ENCODE results near the gene ZNF816.
"Not testable (repeated sequence)": the region's sequence is repeated elsewhere in the genome, so short reads cannot be mapped to it uniquely, and the experiment has no call there.

ZNF816 gene

DNA sequence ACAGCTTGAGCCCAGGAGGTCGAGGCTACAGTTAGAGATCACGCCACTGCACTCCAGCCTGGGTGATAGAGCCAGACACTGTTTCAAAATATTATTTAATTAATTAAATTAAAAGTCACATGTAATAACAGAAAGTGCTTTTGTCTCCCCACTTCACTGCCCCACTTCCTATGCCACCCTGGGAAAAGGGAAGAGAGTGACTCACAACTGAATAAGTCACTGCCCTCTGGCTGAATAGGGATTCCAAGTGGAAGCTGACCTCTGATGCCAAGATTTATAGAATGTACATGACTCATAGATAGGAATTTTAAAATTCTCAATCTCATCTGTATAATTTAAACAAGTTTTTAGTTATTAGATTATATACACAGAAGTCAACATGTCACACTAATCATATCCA lies 28.8 kb upstream of the ZNF816 start:
- ChIA-PET CTCF (no interaction called here), POLR2A (no interaction called here)
- TF ChIP-seq ZNF384 (IDR thresholded peaks at IDR 0.05) = no peak
- no peak for TF ChIP-seq L3MBTL2 (conservative IDR thresholded peaks at IDR 0.05)
- no peak for DNase-seq (ENCODE audit: extremely low spot score)

DNA sequence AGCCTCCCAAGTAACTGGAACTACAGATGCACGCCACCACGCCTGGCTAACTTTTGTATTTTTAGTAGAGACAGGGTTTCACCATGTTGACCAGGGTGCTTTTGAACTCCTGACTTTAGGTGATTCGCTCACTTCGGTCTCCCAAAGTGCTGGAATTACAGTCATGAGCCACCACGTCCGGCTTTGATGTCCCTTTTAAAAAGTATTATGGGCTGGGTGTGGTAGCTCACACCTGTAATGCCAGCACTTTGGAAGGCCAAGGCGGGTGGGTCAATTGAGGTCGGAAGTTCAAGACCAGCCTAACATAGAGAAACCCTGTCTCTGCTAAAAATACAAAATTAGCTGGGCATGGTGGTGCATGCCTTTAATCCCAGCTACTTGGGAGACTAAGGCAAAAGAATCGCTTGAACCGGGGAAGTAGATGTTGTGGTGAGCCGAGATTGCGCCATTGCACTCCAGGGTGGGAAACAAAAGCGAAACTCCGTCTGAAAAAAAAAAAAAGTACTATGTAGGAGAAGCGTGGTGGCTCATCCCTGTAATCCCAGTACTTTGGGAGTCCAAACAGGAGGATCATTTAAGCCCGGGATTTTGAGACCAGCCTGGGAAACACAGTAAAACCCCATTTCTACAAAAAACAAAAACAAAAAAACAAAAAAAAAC lies 28.2 kb upstream of the ZNF816 start:
- ChIA-PET CTCF (no interaction called here), POLR2A (no interaction called here)
- no peak for DNase-seq (ENCODE audit: extremely low spot score)
- TF ChIP-seq HDGF (IDR thresholded peaks at IDR 0.05; ENCODE audit: borderline replicate concordance) (no peak), SUZ12 (IDR thresholded peaks at IDR 0.05) (no peak), LEF1 (IDR thresholded peaks at IDR 0.05; ENCODE audit: borderline replicate concordance) (no peak), FOXM1 (IDR thresholded peaks at IDR 0.05; ENCODE audit: borderline replicate concordance) (no peak), FOXK2 (IDR thresholded peaks at IDR 0.05) (no peak)
- TF ChIP-seq, protein P1, sequence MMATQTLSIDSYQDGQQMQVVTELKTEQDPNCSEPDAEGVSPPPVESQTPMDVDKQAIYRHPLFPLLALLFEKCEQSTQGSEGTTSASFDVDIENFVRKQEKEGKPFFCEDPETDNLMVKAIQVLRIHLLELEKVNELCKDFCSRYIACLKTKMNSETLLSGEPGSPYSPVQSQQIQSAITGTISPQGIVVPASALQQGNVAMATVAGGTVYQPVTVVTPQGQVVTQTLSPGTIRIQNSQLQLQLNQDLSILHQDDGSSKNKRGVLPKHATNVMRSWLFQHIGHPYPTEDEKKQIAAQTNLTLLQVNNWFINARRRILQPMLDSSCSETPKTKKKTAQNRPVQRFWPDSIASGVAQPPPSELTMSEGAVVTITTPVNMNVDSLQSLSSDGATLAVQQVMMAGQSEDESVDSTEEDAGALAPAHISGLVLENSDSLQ (IDR thresholded peaks at IDR 0.05) = no peak

DNA sequence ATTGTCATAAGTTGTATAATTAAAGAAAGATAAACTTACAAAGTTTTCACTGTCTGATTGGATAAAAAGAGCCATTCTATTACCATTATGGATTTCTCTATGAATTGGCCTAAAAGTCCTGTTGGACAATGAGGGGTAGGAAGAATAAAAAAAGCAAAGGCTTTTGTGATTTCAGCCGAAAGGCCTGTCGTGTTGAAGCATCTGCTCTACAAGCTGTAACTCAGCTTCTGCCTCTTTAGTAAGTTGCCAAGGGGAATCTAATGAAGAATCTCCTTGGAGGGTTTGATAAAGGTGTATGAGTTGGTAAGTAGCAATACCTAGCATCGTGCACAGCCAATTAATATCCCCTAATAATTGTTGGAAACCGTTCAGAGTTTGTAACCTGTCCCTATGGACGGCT lies 25.8 kb upstream of the ZNF816 start:
- ChIA-PET POLR2A (no interaction called here), CTCF (no interaction called here)
- no peak for DNase-seq (ENCODE audit: extremely low spot score)
- no peak for TF ChIP-seq TARDBP (IDR thresholded peaks at IDR 0.05)
- no peak for TF ChIP-seq LEF1 (IDR thresholded peaks at IDR 0.05; ENCODE audit: borderline replicate concordance)
- no peak for TF ChIP-seq L3MBTL2 (conservative IDR thresholded peaks at IDR 0.05)
- no peak for TF ChIP-seq NFRKB (IDR thresholded peaks at IDR 0.05)
- no peak for TF ChIP-seq ARNT (IDR thresholded peaks at IDR 0.05)
- TF ChIP-seq FOXK2 (IDR thresholded peaks at IDR 0.05) = no peak
- TF ChIP-seq FOXA1 (IDR thresholded peaks at IDR 0.05) = no peak
- TF ChIP-seq SUZ12 (IDR thresholded peaks at IDR 0.05) = no peak
- TF ChIP-seq SP1 (IDR thresholded peaks at IDR 0.05) = no peak
- no peak for TF ChIP-seq HDGF (IDR thresholded peaks at IDR 0.05; ENCODE audit: borderline replicate concordance)
- TF ChIP-seq ELF4 (IDR thresholded peaks at IDR 0.05) = no peak
- no peak for TF ChIP-seq ZNF384 (IDR thresholded peaks at IDR 0.05)
- TF ChIP-seq, protein P1 (IDR thresholded peaks at IDR 0.05) = no peak
- no peak for TF ChIP-seq CTBP1 (IDR thresholded peaks at IDR 0.05; ENCODE audit: borderline replicate concordance)
- no peak for TF ChIP-seq FOXM1 (IDR thresholded peaks at IDR 0.05; ENCODE audit: borderline replicate concordance)
- no peak for TF ChIP-seq BHLHE40 (IDR thresholded peaks at IDR 0.05; ENCODE audit: borderline replicate concordance)

DNA sequence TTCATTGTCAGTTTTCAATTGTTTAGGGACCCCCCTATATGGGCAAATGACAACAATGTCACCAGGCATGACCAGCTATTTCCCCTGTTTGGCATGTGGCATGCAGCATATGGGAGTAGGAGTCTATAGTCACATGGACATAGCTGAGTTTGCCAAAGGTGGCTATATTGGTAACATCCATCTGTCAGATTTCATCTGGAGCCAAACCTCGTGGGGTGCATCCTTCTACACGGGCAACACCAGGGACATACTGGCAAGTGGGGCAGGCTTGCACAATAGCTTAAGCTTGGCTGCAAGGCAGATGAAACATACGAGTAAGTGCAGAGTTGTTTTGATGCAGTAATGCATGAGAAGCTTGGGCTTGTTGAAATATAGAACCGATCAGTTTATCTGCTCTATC lies 24.5 kb upstream of the ZNF816 start:
- CTCF ChIA-PET = no interaction called here
- POLR2A ChIA-PET = no interaction called here
- DNase-seq (ENCODE audit: extremely low spot score) = no peak
- TF ChIP-seq FOXA1 (IDR thresholded peaks at IDR 0.05) = no peak
- no peak for TF ChIP-seq ARNT (IDR thresholded peaks at IDR 0.05)
- no peak for TF ChIP-seq ELF4 (IDR thresholded peaks at IDR 0.05)
- TF ChIP-seq FOXK2 (IDR thresholded peaks at IDR 0.05) = no peak
- TF ChIP-seq SUZ12 (IDR thresholded peaks at IDR 0.05) = no peak
- no peak for TF ChIP-seq NFRKB (IDR thresholded peaks at IDR 0.05)
- no peak for TF ChIP-seq ZNF384 (IDR thresholded peaks at IDR 0.05)

DNA sequence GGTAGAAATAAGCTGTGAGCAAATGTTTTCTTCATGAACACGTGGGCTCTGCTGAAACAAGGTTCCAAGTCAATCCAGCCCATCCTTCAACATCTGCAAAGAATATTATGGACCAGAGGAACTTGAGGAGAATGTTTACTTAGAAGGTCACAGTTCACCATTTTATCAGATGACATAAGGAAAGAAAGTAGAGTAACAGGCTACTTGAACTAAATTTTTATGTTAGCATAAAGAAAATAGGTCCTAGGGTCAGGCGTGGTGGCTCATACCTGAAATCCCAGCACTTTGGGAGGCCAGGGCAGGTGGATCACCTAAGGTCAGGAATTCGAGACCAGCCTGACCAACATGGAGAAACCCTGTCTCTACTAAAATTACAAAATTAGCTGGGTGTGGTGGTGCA lies 20.5 kb upstream of the ZNF816 start:
- CTCF ChIA-PET; DNase-seq (ENCODE audit: extremely low spot score); POLR2A ChIA-PET: not testable (repeated sequence)

DNA sequence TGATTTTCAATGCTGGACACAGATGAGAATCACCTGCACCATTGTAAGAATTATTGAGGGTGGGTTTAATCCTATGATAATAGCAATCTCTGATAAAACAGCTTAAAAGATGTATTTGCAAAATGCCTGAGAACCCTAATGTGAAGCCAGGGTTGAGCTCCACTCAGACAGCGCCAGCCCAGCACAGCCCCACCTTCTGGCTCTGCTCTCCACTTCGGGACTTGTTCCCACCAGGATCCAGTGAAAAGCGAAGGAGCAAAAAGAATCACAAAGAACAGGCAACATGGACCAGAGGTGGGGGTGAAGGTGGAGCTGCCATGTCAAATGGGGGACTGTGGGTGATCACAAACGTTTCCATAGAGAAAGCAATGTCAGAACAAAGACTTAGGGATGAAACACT lies 18.6 kb upstream of the ZNF816 start:
- TF ChIP-seq NFRKB (IDR thresholded peaks at IDR 0.05) (no peak), SP1 (IDR thresholded peaks at IDR 0.05) (no peak), FOXM1 (IDR thresholded peaks at IDR 0.05; ENCODE audit: borderline replicate concordance) (no peak), CTBP1 (IDR thresholded peaks at IDR 0.05; ENCODE audit: borderline replicate concordance) (no peak), ARNT (IDR thresholded peaks at IDR 0.05) (no peak), ZNF384 (IDR thresholded peaks at IDR 0.05) (no peak), L3MBTL2 (conservative IDR thresholded peaks at IDR 0.05) (no peak), LEF1 (IDR thresholded peaks at IDR 0.05; ENCODE audit: borderline replicate concordance) (no peak), FOXA1 (IDR thresholded peaks at IDR 0.05) (no peak), ELF4 (IDR thresholded peaks at IDR 0.05) (no peak), HDGF (IDR thresholded peaks at IDR 0.05; ENCODE audit: borderline replicate concordance) (no peak), BHLHE40 (IDR thresholded peaks at IDR 0.05; ENCODE audit: borderline replicate concordance) (no peak), SUZ12 (IDR thresholded peaks at IDR 0.05) (no peak)
- TF ChIP-seq, protein P1 (IDR thresholded peaks at IDR 0.05) = no peak
- ChIA-PET POLR2A (no interaction called here), CTCF (no interaction called here)
- DNase-seq (ENCODE audit: extremely low spot score) = no peak

DNA sequence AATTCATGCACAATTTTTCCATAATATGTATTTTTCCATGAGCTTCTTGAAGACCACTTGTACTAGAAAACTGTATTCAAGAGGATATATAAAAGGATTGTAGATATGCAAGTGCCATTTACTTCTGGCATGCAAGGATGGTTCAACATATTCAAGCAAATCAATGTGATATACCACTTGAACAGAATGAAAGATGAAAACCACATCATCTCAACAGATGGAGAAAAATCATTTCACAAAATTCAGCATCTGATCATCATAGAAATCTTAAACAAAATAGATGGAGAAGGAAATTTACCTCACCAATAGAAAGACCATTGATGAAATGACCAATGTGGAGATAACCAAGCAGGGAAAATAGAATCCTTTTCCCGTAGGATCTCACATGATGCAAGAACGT lies 5.1 kb upstream of the ZNF816 start:
- TF ChIP-seq ZNF384 (IDR thresholded peaks at IDR 0.05) (no peak), ELF4 (IDR thresholded peaks at IDR 0.05) (no peak), FOXA1 (IDR thresholded peaks at IDR 0.05) (no peak), TARDBP (IDR thresholded peaks at IDR 0.05) (no peak), L3MBTL2 (conservative IDR thresholded peaks at IDR 0.05) (no peak), LEF1 (IDR thresholded peaks at IDR 0.05; ENCODE audit: borderline replicate concordance) (no peak), SP1 (IDR thresholded peaks at IDR 0.05) (no peak), ARNT (IDR thresholded peaks at IDR 0.05) (no peak), FOXK2 (IDR thresholded peaks at IDR 0.05) (no peak), HDGF (IDR thresholded peaks at IDR 0.05; ENCODE audit: borderline replicate concordance) (no peak), SUZ12 (IDR thresholded peaks at IDR 0.05) (no peak), FOXM1 (IDR thresholded peaks at IDR 0.05; ENCODE audit: borderline replicate concordance) (no peak), CTBP1 (IDR thresholded peaks at IDR 0.05; ENCODE audit: borderline replicate concordance) (no peak)
- TF ChIP-seq, protein P1 (IDR thresholded peaks at IDR 0.05) = no peak
- DNase-seq (ENCODE audit: extremely low spot score) = no peak
- ChIA-PET CTCF (no interaction called here), POLR2A (no interaction called here)
